ENCODE results near the gene NOM1. TPM values are rescaled to one million over a fixed set of nuclear protein-coding genes. Genes with fewer than 3 reads are reported as not detected.
"Not testable (repeated sequence)": the region's sequence is repeated elsewhere in the genome, so short reads cannot be mapped to it uniquely, and the experiment has no call there.

NOM1 gene, protein sequence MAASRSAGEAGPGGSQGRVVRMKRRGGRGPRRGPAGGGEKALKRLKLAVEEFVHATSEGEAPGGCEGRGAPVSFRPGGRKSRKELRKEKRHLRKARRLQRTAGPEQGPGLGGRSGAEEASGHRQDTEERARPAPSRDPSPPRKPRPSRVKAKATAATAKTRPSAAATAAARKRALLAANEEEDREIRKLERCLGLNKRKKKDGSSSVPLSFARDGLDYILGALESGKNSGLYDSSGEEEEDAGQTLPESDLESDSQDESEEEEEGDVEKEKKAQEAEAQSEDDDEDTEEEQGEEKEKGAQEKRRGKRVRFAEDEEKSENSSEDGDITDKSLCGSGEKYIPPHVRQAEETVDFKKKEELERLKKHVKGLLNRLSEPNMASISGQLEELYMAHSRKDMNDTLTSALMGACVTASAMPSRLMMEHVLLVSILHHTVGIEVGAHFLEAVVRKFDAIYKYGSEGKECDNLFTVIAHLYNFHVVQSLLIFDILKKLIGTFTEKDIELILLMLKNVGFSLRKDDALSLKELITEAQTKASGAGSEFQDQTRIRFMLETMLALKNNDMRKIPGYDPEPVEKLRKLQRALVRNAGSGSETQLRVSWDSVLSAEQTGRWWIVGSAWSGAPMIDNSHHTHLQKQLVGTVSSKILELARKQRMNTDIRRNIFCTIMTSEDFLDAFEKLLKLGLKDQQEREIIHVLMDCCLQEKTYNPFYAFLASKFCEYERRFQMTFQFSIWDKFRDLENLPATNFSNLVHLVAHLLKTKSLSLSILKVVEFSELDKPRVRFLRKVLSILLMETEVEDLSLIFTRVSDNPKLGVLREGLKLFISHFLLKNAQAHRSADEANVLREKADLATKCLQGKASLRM
- total RNA-seq: 7.2 TPM

DNA sequence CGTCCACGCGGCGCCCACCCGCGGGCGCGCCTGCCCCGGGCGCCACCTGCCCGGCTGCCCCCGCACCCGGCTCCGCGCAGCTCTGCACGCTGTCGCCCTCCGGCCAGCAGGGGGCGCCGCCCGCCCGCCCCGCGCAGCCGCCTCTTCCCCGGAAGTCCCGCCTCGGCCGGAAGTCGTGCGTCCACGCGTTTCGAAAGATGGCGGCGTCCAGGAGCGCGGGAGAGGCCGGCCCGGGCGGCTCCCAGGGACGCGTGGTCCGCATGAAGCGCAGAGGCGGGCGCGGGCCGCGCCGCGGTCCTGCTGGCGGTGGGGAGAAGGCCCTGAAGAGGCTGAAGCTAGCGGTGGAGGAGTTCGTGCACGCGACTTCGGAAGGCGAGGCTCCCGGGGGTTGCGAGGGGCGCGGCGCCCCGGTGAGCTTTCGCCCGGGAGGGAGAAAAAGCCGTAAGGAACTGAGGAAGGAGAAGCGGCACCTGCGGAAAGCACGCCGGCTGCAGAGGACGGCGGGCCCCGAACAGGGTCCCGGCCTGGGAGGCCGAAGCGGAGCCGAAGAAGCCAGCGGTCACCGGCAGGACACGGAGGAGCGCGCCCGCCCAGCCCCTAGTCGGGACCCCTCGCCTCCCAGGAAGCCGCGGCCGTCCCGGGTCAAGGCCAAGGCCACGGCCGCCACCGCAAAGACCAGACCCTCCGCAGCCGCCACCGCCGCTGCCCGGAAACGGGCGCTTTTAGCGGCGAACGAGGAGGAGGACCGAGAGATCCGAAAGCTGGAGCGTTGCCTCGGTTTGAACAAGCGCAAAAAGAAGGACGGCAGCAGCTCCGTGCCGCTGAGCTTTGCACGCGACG lies at the start of gene NOM1:
Gene NOM1, plus strand, starts transcription at position 172 of the 840 bp plus-strand sequence. Its CDS starts 26 bp downstream, at position 198.
- DNase-seq (ENCODE audit: low spot score) (peak; percentile 89), ATAC-seq (peak; percentile 98)

DNA sequence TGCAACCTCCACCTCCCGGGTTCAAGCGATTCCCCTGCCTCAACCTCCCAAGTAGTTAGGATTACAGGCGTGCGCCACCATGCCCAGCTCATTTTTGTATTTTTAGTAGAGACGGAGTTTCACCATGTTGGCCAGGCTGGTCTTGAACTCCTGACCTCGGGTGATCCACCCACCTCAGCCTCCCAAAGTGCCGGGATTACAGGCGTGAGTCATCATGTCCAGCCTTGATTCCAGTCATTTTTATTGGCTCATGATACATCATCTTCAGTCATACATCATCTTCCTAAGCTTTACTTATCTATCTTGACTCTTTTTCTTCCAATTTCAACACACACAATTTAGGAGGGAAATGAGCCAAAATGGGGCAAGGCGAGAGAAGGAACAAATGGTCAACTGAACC lies 49.4 kb upstream of the NOM1 start:
- DNase-seq (ENCODE audit: low spot score); ATAC-seq: not testable (repeated sequence)

DNA sequence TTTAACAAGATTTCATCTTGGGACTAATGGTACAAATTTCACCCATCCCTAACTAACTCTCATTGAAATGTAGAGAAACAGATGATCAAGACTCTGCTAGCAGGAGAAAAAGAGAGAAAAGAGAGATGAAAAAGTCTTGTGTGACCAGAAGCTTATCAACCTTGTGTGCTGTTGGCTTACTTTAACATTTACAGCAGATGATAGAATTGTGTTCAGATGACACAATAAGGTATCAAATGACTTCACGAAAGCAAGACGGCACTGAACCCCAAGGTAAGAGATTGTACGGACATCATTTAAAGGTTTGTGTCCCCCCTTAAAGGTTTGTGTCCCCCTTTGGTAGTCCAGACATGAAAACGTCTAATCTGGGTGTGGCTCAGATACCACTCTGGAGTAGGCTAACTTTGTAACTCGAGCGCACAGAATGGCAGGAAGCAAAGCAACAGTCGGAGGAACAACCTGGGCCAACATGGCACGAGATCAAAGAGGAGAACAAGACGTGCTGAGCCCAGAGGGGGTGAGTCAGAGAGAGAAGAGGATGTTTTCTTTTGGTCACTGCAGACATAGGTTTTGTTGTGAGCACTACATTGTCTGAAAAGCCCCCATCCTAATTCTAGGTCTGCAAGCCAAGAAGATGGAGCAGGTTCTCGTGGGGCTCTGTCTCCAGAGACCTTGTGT lies 46.1 kb upstream of the NOM1 start:
- no peak for DNase-seq (ENCODE audit: low spot score)
- no peak for ATAC-seq

DNA sequence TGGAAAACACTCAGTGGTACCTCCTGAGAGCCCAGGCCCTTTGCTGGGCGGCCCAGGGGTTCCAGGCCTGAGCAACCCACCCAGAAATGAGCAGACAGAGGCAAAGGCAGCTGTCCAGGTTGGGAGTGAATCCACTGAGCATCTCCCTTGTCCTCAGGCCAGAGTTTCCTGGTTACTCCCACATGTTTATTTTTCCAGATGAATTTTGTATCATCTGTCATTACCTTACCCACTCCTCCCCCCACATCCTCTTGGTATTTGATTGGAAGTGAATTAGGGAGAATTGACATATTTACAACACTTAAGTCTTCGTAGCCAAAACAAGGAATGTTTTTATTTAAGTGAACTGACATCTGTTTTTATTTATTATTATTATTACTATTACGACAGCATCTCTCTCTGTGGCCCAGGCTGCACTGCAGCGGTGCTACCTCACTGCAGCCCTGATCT lies 43.3 kb upstream of the NOM1 start:
- DNase-seq (ENCODE audit: low spot score) (peak; percentile 10), ATAC-seq (no peak)

DNA sequence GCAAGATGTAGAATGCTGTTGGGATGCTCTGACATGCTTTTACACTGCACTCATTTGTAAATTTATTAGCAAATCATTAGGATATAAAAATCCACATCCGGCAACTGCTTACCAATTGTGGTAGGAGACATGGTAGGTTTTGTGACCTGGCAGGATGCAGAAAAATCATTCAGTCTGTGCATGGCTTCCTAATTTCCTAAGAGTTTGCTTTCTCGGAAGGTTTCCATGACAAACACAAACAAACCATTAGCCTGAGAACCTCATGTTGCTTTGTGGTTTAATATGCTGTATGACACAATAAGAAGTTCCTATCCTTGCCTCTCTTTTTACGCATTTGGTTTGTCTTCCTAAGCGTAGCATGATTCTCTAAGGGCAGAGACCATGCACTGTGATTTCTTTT lies 41.9 kb upstream of the NOM1 start:
- DNase-seq (ENCODE audit: low spot score): peak; percentile 7
- ATAC-seq: peak; percentile 26

DNA sequence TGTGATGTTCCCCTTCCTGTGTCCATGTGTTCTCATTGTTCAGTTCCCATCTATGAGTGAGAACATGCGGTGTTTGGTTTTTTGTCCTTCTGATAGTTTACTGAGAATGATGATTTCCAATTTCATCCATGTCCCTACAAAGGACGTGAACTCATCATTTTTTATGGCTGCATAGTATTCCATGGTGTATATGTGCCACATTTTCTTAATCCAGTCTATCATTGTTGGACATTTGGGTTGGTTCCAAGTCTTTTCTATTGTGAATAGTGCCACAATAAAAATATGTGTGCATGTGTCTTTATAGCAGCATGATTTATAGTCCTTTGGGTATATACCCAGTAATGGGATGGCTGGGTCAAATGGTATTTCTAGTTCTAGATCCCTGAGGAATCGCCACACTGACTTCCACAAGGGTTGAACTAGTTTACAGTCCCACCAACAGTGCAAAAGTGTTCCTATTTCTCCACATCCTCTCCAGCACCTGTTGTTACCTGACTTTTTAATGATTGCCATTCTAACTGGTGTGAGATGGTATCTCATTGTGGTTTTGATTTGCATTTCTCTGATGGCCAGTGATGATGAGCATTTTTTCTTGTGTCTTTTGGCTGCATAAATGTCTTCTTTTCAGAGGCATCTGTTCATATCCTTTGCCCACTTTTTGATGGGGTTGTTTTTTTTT lies 39.8 kb upstream of the NOM1 start:
- not testable (repeated sequence) for DNase-seq (ENCODE audit: low spot score); ATAC-seq

DNA sequence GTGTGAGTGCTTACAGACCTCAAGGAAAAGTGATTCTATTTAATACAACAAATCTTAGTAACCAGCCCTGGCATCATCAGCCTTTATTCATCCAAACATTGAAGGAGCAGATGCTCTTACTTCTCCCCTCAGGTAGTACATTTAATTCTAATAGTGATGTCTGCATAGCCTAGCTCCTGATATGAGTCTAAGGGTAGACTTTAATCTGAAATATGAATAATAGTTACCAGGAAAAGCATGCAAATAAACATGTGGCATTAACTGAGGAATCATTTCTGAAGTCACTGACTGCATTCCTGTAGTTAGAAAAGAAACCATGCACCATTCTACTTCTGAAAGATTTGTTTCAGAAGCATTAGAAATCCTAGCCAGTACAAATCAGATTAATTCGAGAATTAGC lies 30.9 kb upstream of the NOM1 start:
- DNase-seq (ENCODE audit: low spot score) (no peak), ATAC-seq (no peak)

DNA sequence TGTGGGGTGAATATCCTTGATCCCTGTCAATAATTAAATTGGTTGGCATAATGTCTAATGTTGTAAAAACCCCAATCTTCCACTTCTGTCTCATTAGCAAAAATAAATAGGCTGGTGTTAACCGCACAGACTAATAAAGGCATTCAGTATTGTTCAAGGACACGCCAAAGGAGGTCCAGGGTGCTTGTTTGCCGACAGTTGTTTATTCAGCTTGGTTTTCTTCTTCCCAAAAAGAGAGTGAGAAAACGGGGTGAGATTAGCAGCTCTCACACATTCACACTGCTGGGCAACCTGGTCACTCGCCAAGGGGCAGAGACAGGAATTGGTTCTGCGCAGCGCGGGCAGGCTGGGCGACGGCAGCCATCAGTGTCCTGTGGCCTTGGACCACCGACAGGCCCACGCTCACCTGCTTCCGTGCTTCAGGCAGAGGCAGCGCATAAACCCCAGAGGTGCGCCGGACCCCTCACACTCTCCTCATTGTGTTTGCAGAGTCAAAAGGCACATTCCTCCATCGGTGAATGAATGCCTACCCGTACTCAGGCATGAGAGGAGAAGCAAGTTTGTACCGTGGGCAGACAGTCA lies 30.3 kb upstream of the NOM1 start:
- ATAC-seq (no peak), DNase-seq (ENCODE audit: low spot score) (no peak)

DNA sequence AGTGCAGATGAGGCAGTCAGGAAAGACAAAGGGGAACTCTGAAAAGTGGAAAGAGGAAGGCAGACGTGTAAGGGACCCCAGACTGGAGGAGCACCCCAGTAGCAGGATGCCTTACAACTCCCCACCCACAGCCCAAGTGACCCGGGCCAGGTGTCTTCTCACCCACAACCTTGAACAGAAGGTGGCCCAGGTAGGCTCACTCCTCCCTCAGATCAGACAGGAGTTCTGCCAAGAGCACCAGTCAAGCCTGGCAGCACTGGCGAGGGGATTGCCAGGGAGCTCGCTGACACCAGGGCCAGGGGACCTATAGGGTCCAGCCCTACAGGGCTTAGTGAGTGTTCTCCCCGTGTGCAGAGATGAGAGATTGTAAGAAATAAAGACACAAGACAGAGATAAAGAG lies 29.4 kb upstream of the NOM1 start:
- ATAC-seq (no peak), DNase-seq (ENCODE audit: low spot score) (no peak)

DNA sequence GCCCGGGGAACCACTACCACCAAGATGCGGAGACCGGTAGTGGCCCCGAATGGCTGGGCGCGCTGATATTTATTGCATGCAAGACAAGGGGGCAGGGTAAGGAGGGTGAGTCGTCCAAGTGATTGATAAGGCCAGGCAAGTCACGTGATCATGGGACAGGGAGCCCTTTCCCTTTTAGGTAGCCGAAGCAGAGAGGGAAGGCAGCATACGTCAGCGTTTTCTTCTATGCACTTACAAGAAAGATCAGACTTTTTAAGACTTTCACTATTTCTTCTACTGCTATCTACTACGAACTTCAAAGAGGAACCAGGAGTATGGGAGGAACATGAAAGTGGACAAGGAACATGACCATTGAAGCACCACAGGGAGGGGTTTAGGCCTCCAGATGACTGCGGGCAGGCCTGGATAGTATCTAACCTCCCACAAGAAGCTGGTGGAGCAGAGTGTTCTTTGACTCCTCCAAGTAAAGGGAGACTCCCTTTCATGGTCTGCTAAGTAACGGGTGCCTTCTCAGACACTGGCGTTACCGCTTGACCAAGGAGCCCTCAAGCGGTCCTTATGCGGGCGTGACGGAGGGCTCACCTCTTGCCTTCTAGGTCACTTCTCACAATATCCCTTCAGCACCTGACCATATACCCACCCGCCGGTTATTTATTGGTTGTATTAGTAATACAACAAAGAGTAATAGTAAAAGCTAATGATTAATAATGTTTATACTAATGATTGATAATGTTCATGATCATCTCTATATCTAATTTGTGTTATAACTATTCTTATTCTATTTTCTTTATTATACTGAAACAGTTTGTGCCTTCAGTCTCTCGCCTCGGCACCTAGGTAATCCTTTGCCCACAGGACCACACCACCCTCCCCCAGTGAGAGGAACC lies 28.8 kb upstream of the NOM1 start:
- ATAC-seq; DNase-seq (ENCODE audit: low spot score): not testable (repeated sequence)

DNA sequence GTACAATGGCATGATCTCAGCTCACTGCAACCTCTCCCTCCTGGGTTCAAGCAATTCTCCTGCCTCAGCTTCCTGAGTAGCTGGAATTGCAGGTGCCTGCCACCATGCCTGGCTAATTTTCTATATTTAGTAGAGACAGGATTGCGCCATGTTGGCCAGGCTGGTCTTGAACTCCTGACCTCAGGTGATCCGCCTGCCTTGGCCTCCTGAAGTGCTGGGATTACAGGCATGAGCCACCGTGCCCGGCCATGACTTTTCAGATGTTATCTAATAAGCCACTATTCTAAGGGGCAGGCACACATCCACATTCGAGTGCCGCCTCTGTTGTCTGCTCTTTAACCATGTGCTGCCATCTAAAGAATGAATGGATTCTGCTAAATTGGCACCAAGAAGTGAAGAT lies 27.2 kb upstream of the NOM1 start:
- DNase-seq (ENCODE audit: low spot score): peak; percentile 31

DNA sequence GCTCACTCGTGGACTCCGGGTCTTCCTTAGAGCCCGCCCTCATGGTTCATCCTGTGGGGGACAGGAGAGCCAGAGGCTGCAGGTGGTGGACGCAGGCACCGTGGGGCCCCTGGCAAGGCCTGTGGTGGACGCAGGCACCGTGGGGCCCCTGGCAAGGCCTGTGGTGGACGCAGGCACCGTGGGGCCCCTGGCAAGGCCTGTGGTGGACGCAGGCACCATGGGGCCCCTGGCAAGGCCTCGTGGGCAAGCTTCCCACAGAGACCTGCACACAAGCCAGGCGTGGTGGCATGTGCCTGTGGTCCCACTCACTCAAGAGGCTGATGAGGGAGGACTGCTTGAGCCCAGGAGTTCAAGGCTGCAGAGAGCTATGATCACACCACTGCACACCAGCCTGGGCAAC lies 23.7 kb upstream of the NOM1 start:
- DNase-seq (ENCODE audit: low spot score): peak; percentile 18
- ATAC-seq: not testable (repeated sequence)

More for the DNA sequence above, 27.2 kb upstream of the NOM1 start:
- not testable (repeated sequence) for ATAC-seq

DNA sequence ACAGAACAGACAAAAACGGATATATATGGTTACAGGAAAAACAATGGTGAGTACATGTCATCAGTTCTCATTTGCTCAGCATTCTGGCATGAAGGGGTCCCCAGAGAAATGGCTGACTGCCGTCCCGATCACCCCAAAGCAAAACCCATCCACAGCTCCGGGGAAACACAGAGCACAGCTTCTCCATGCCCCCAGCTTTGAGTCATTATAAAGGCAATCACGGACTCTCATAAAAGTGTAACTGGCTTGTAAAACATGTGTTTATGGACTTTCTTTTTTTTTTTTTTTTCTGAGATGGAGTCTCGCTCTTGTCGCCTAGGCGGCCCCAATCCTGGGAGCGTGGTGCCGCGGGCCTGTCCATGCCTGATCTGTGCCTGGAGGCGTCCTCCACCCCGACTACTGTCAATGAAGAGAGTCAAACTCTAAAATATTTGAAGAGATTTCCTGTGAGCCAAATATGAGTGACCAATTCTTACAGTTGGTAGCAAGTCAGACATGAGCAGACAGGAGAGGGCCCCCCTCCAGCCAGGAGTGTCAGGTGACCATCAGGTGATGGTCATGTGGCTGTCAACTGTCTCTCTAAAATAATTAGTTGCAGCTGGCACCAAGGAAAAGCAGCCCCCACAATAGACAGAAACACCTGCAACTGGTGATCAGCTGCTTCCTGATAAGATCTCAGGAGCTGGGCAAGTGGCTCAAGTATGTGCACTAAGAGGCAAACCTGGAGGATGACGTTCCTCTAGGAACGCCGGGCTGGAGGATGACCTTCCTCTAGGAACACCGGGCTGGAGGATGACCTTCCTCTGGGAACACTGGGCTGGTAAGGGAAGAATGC lies 21.7 kb upstream of the NOM1 start:
- peak; percentile 1 for DNase-seq (ENCODE audit: low spot score)
- no peak for ATAC-seq

DNA sequence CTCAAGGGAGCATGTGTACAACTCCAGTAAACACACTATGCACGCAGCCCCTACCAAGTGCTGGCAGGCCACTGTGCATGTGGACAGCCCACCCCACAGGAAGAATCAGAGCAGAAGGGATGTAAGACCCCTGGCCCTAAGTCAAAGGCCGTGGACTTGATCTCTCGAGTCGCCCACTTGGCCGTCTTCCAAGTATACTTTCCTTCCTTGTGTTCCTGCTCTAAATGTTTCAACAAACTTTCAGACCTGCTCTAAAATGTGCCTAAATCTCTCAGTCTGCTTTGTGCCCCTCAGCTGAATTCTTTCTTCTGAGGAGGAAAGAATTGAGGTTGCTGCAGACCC lies 21.1 kb upstream of the NOM1 start:
- ATAC-seq (no peak), DNase-seq (ENCODE audit: low spot score) (peak; percentile 21)

DNA sequence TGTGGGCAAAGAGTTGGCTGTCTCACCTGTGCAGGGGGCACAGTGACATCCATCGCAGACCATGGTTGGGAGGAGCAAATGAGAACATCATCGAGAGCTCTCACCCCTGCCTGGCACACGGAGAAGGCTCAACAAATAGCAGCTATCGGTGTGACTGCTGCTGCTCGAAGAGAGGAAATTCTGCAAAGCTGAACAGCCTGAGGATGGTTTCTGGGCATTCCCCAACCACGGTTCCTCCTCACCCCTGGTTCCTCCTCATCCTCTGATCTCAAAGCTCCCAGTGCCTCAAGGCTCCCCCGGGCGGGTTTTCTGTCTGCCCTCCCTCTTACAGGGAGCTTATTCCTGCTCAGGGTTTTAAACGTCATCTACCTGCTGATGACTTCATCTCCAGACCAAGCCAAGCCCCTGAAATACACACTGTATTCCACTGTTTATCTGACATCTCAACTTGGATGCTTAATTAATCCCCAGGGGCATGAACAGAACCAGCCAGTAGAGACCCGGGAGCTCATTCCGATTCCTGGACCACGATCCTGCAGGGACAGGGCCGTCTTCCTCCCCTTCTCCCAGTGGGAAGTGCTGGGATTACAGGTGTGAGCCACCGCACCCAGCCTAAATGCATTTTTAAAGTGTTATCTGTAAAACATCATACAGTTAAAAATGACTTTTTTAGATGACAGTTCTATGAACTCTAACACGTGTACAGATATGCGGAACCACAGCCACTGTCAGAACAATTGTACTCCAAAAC lies 19.5 kb upstream of the NOM1 start:
- ATAC-seq (no peak), DNase-seq (ENCODE audit: low spot score) (peak; percentile 23)

DNA sequence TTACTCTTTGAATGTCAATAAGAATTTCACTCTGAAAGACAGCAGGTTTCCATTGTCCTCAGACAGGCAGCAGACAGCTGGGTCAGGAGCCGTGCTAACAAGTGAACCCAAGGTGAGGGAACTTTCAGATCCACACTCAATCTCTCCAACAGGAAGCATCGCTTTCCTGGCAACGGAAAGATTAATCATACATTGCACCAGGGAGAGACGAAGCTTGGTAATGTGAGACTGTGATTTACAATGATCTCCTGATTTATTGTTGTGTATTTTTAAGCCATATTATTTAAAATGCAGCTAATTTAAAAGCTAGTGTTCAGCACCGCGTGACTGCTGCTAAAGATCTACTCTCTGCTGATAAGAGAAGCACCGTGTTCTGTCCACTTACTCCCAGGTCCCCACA lies 17.5 kb upstream of the NOM1 start:
- ATAC-seq (peak; percentile 57), DNase-seq (ENCODE audit: low spot score) (peak; percentile 12)

DNA sequence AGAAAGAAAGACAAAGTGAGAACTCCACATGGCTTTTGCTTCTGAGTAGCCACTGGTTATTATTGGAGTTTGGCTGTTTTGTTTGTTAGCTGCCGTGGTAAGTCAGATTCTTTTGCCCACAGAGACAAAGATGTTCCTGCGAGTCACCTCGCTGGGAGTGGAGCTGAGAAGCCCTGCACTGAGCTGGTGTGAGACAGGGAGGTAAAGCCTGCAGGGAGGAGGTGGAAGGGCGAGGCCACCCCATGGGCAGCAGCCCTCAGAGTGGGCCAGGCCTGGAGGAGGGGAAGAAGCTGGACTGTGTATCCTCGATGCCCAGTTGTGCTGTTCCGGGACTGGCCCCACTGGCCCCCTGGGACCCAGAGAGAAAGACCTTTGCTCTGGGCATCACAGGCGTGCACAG lies 14.3 kb upstream of the NOM1 start:
- DNase-seq (ENCODE audit: low spot score) (no peak), ATAC-seq (no peak)
